HG02763 (cell line): ENCODE measurements around the gene PNMA1.

Experiments
- ATAC-seq: cut with Tn5 transposase; IDR thresholded peaks from one replicate; pipeline ENCODE4 v1.9.1; 2021; ENCODE audit warnings: mild to moderate bottlenecking, moderate library complexity; ENCODE audit not compliant: unreplicated experiment

PNMA1 gene

DNA sequence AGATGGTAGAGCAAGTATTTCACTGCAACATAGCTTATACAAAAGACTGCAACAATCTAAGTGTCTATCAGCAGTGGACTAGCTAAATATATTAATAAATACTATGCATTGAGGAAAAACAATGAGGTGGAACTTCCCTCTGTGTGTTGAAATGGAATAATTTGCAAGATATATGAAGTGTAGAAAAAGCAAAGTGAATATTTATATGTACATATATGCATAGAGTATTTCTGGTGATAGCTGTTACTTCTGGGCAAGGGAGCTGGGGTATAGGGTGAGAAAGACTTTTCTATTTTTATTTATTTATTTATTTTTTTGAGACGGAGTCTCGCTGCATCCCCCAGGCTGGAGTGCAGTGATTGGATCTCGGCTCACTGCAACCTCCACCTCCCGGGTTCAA is 35.5 kb downstream of the PNMA1 start:
- ATAC-seq = no peak

DNA sequence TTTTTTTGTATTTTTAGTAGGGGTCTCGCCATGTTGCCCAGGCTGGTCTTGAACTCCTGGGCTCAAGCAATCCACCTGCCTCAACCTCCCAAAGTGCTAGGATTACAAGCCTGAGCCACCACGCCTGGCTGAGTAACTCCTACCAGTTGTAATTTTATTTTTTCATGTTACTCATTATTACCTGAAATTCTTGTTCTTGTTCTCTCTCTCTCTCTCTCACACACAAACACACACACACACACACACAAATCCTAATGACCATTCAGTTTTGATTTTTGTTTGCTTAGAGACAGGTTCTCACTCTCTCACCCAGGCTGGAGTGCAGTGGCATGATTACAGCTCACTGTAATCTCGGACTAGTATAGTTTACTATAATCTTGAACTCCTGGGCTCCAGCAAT is 39.2 kb downstream of the PNMA1 start:
- ATAC-seq = no peak

GRCh38 chr14:73667854-73668253 is 46.3 kb downstream of the PNMA1 start:
- ATAC-seq = no peak

DNA sequence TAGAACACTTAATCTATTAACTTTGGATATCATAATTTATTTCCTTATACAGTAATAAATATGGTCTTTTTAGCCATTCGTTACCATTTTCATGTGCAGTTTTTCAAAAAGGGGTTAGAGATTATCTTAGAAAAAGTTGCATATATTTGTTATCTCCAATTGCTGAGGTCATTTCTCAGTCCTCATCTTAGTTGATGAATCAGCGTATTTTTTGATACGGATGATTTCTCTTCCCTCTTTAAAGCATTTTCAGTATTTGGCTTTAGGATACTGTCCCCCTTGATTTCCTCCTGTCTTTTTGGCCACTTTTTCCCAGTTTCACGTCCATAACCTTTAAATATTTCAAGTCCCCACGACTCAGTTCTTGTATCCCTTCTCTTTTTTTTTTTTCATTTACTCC is 47.6 kb downstream of the PNMA1 start:
- no peak for ATAC-seq

DNA sequence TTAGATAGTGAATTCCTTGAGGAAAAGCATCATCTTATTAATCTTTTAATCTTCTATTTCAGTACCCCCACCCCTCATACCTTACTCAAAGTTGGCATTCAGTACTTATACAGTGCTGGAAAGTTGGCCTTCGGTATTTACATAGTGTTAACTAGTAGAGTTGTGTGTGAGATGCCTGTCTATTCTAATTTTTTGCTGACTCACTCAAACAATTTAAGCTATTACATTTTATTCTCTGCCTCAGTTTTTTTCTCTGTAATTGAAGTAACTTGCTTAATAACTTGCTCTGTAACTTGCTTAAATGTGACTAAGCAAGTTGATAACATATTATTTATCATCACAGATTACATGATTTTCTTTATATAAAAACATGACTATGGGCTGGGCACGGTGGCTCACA is 49.1 kb downstream of the PNMA1 start:
- ATAC-seq = no peak

DNA sequence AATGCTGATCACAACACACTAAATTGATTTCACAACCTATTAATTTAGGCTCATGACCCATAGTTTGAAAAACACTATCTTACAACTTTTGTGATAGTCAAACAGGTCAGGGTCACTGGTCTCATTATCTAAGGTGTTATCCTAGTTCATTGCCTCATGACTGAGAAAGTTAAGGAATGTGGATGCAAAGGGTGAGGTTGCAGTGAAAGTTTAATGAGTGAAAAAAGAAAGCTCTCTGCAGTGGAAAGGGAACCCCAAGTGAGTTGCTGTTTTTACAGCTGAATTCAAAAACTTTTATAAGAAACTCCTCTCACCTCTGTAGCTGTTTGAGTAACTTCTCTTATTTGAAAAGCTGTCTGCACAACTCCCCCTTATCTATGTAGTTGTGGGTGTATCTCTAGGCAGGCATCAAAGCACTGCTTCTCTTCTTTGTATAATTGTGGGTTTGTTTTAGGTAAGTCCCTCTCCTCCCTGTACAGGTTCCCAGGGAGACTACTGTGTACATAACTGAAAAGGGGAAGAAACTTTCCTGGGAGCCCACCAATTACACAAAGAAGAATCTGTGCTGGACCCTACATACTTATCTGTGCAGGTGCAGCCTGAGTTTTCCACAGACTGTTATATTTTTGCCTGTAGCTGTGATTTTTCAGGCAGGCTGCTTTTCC is 50.5 kb downstream of the PNMA1 start:
- no peak for ATAC-seq

- no peak for ATAC-seq
These were observed 51.7 kb downstream of the PNMA1 start for GRCh38 chr14:73662487-73662943.

DNA sequence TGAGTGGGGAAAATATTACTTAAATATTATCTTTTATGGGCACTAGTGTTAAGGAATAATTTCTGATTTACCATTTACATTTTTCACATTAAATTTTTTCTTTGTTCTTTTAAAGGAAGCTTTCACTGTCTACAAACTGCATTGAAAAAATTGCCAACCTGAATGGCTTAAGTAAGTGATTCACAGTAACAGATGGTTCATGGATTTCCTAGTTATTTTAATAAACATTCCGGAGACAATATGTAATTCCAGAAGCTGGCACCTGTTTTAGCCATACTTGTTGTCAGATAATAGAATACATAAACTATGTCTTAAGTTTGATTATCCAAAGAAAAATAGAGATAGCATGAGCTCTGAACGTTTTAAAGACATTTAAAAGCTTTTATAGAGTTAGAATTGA is 52.3 kb downstream of the PNMA1 start:
- no peak for ATAC-seq
